ENCODE results near the gene BCAN.
A peak's percentile ranks its signal among the peaks of the same experiment; 100 is the strongest.

The BCAN gene

GRCh38 chr1:156676820-156677615 lies 35.1 kb downstream of the BCAN start, which contains the start of gene NES:
Gene NES, minus strand, starts transcription at chr1:156677407. Its CDS starts 143 bp downstream, at chr1:156677264.
- no peaks in the 10 kb centered on the region for H3K9me3 Mint-ChIP-seq
- H3K4me3 Mint-ChIP-seq, result no peak within 1 kb of the TSS
- peaks cover 22% of the 10 kb centered on the region for H3K4me1 Mint-ChIP-seq (ENCODE audit: low read depth)
- peaks cover 98% of the 10 kb centered on the region for H3K27me3 Mint-ChIP-seq
- H3K36me3 Mint-ChIP-seq (ENCODE audit: low read depth), result no peaks in the 10 kb centered on the region
- intact Hi-C loops (cut with micrococcal nuclease), result no loop called here
- no peak within 1 kb of the TSS for H3K27ac Mint-ChIP-seq

- intact Hi-C loops (cut with micrococcal nuclease), result loop anchor here (1.0 to 2.0 kb wide), 2 partner anchors 17 to 52 kb away; no protein-coding TSS in a partner anchor
- Mint-ChIP-seq H3K4me3 (no peak overlapping the region), H3K4me1 (ENCODE audit: low read depth) (peaks cover 22% of the 10 kb centered on the region), H3K36me3 (ENCODE audit: low read depth) (no peaks in the 10 kb centered on the region), H3K27me3 (peaks cover 96% of the 10 kb centered on the region), H3K27ac (no peak overlapping the region), H3K9me3 (no peaks in the 10 kb centered on the region)
Measured at GRCh38 chr1:156677616-156678596, 36.0 kb downstream of the BCAN start.

GRCh38 chr1:156680056-156680455 lies 38.1 kb downstream of the BCAN start:
- Mint-ChIP-seq H3K9me3 (no peaks in the 10 kb centered on the region), H3K4me1 (ENCODE audit: low read depth) (peaks cover 32% of the 10 kb centered on the region), H3K4me3 (no peak overlapping the region), H3K36me3 (ENCODE audit: low read depth) (no peaks in the 10 kb centered on the region), H3K27me3 (peaks cover 93% of the 10 kb centered on the region), H3K27ac (no peak overlapping the region)
- intact Hi-C loops (cut with micrococcal nuclease), result no loop called here

- peaks cover 87% of the 10 kb centered on the region for H3K27me3 Mint-ChIP-seq
- intact Hi-C loops (cut with micrococcal nuclease), result no loop called here
Measured at GRCh38 chr1:156681196-156681960, 39.5 kb downstream of the BCAN start.

GRCh38 chr1:156682166-156682890 lies 40.4 kb downstream of the BCAN start:
- Mint-ChIP-seq H3K27me3 (peaks cover 81% of the 10 kb centered on the region), H3K9me3 (no peaks in the 10 kb centered on the region), H3K4me3 (no peak overlapping the region), H3K36me3 (ENCODE audit: low read depth) (no peaks in the 10 kb centered on the region), H3K4me1 (ENCODE audit: low read depth) (peaks cover 26% of the 10 kb centered on the region), H3K27ac (no peak overlapping the region)
- intact Hi-C loops (cut with micrococcal nuclease), result no loop called here

More at GRCh38 chr1:156681196-156681960, 39.5 kb downstream of the BCAN start:
- Mint-ChIP-seq H3K9me3 (no peaks in the 10 kb centered on the region), H3K27ac (no peak overlapping the region), H3K36me3 (ENCODE audit: low read depth) (no peaks in the 10 kb centered on the region), H3K4me3 (no peak overlapping the region), H3K4me1 (ENCODE audit: low read depth) (peaks cover 32% of the 10 kb centered on the region)

- Mint-ChIP-seq H3K27me3 (peaks cover 76% of the 10 kb centered on the region), H3K4me3 (peak overlapping the region; percentile 28), H3K9me3 (no peaks in the 10 kb centered on the region), H3K27ac (no peak overlapping the region), H3K36me3 (ENCODE audit: low read depth) (no peaks in the 10 kb centered on the region), H3K4me1 (ENCODE audit: low read depth) (peaks cover 17% of the 10 kb centered on the region)
- intact Hi-C loops (cut with micrococcal nuclease), result no loop called here
Measured at GRCh38 chr1:156684227-156684782, 42.4 kb downstream of the BCAN start.

GRCh38 chr1:156689035-156689952 lies 47.4 kb downstream of the BCAN start:
- Mint-ChIP-seq H3K9me3 (no peaks in the 10 kb centered on the region), H3K36me3 (ENCODE audit: low read depth) (no peaks in the 10 kb centered on the region), H3K27me3 (peaks cover 82% of the 10 kb centered on the region), H3K4me1 (ENCODE audit: low read depth) (peaks cover 41% of the 10 kb centered on the region), H3K27ac (no peak overlapping the region), H3K4me3 (no peak overlapping the region)
- intact Hi-C loops (cut with micrococcal nuclease), result loop anchor here (1.0 kb wide), 2 partner anchors 36 to 201 kb away; no protein-coding TSS in a partner anchor

GRCh38 chr1:156689953-156690674 lies 48.2 kb downstream of the BCAN start:
- intact Hi-C loops (cut with micrococcal nuclease), result loop anchor here (1.0 kb wide), 2 partner anchors 35 to 200 kb away; no protein-coding TSS in a partner anchor

GRCh38 chr1:156690675-156691036 lies 48.7 kb downstream of the BCAN start:
- Mint-ChIP-seq H3K4me1 (ENCODE audit: low read depth) (peaks cover 36% of the 10 kb centered on the region), H3K36me3 (ENCODE audit: low read depth) (no peaks in the 10 kb centered on the region), H3K27ac (no peak overlapping the region), H3K4me3 (no peak overlapping the region), H3K9me3 (no peaks in the 10 kb centered on the region), H3K27me3 (peaks cover 76% of the 10 kb centered on the region)
- intact Hi-C loops (cut with micrococcal nuclease), result no loop called here

More at GRCh38 chr1:156689953-156690674, 48.2 kb downstream of the BCAN start:
- Mint-ChIP-seq H3K4me1 (ENCODE audit: low read depth) (peaks cover 36% of the 10 kb centered on the region), H3K36me3 (ENCODE audit: low read depth) (no peaks in the 10 kb centered on the region), H3K27me3 (peaks cover 80% of the 10 kb centered on the region), H3K4me3 (no peak overlapping the region), H3K27ac (no peak overlapping the region), H3K9me3 (no peaks in the 10 kb centered on the region)

GRCh38 chr1:156691191-156691590 lies 49.3 kb downstream of the BCAN start:
- Mint-ChIP-seq H3K27ac (no peak overlapping the region), H3K27me3 (peaks cover 75% of the 10 kb centered on the region), H3K4me1 (ENCODE audit: low read depth) (peaks cover 36% of the 10 kb centered on the region), H3K4me3 (no peak overlapping the region), H3K9me3 (no peaks in the 10 kb centered on the region), H3K36me3 (ENCODE audit: low read depth) (no peaks in the 10 kb centered on the region)
- intact Hi-C loops (cut with micrococcal nuclease), result no loop called here

- intact Hi-C loops (cut with micrococcal nuclease), result no loop called here
- H3K9me3 Mint-ChIP-seq, result no peaks in the 10 kb centered on the region
- peaks cover 81% of the 10 kb centered on the region for H3K27me3 Mint-ChIP-seq
- H3K4me1 Mint-ChIP-seq (ENCODE audit: low read depth), result peaks cover 36% of the 10 kb centered on the region
- peak overlapping the region; percentile 1 for H3K4me3 Mint-ChIP-seq
- H3K36me3 Mint-ChIP-seq (ENCODE audit: low read depth), result no peaks in the 10 kb centered on the region
- H3K27ac Mint-ChIP-seq, result no peak overlapping the region
Measured at GRCh38 chr1:156691665-156692440, 49.9 kb downstream of the BCAN start.

Data from dendritic cell treated with granulocyte-macrophage colony-stimulating factor and Interleukin-4, amounts not matched to agents 40 ng/mL and 50 ng/mL, for 4 days (primary cell).